Lung (tissue), 12 donors: ENCODE measurements around the gene IL16. TPM values are rescaled to one million over a fixed set of nuclear protein-coding genes. Genes with fewer than 3 reads are reported as not detected.

Source experiments
- ATAC-seq: fragments of 200-7000 bp; cut with Tn5 transposase; one replicate; pipeline ENCODE4 v1.9.1; 2020; ENCODE audit warnings: moderate number of reproducible peaks; ENCODE audit not compliant: insufficient read depth, low FRiP score
- DNase-seq, 3 donors: peaks; one replicate each; pipeline ENCODE4 v3.0.0-alpha.2; 2013 to 2017
- H3K27ac ChIP-seq, 2 donors: one replicate each; pipeline ENCODE4 v1.5.1; 2013; ENCODE audit warnings: mild to moderate bottlenecking in 2 of 2, moderate library complexity in 2 of 2, control low read depth in 1 of 2, inconsistent platforms in 1 of 2, low read depth in 1 of 2, low read length in 1 of 2
- H3K27me3 ChIP-seq, 3 donors: one replicate each; pipeline ENCODE4 v1.5.1; 2013; ENCODE audit warnings: low read length in 2 of 3; ENCODE audit not compliant: control insufficient read depth in 3 of 3, insufficient read depth in 3 of 3
- H3K36me3 ChIP-seq, 4 donors: one replicate each; pipeline ENCODE4 v1.5.1; 2013; ENCODE audit warnings: low read length in 4 of 4, mild to moderate bottlenecking in 1 of 4, moderate library complexity in 1 of 4; ENCODE audit not compliant: control insufficient read depth in 4 of 4, insufficient read depth in 4 of 4
- H3K4me1 ChIP-seq, 5 donors: one replicate each; pipeline ENCODE4 v1.5.1; 2013; ENCODE audit warnings: low read length in 5 of 5, mild to moderate bottlenecking in 2 of 5, moderate library complexity in 1 of 5; ENCODE audit not compliant: control insufficient read depth in 5 of 5, insufficient read depth in 5 of 5
- H3K4me3 ChIP-seq: one replicate; pipeline ENCODE4 v1.5.1; 2013; ENCODE audit warnings: mild to moderate bottlenecking, control low read depth, moderate library complexity
- H3K9ac ChIP-seq, 2 donors: one replicate each; pipeline ENCODE4 v1.5.1; 2013; ENCODE audit warnings: low read length in 2 of 2, control low read depth in 1 of 2; ENCODE audit not compliant: insufficient read depth in 1 of 2
- H3K9me3 ChIP-seq, 4 donors: one replicate each; pipeline ENCODE4 v1.5.1; 2013; ENCODE audit warnings: low read length in 3 of 4, mild to moderate bottlenecking in 1 of 4, moderate library complexity in 1 of 4; ENCODE audit not compliant: control insufficient read depth in 4 of 4, insufficient read depth in 3 of 4
- WGBS, 2 donors: extraction: QIAGEN DNeasy Blood & Tissue Kit; methylation state at CpG; one replicate each; pipeline ENCODE4 v1.1.7; 2013; 5-methylcytosine and 5-hydroxymethylcytosine counted together
- polyA plus RNA-seq, 2 donors: library from polyadenylated mRNA; stranded (reverse); fragments of 200-250 nt; gene quantifications; one replicate each; pipeline ENCODE4 v1.2.1, GENCODE V29; 2013
- total RNA-seq, 2 donors: library from RNA; depleted of rRNA in 1 of 2; stranded (reverse); fragments of >200 nt in 1 of 2; gene quantifications; one replicate each; pipeline ENCODE4 v1.2.1, GENCODE V29; 2014 to 2021
- TF ChIP-seq, protein P1 (sequence below): IDR thresholded peaks from 2 replicates; pipeline ENCODE4 v1.5.1; 2012; ENCODE audit warnings: mild to moderate bottlenecking; ENCODE audit errors: control extremely low read depth, extremely low read depth
- donor health status: control.
- donor health status: control.
- donor health status: Bipolar disorder and iron deficiency.
- donor health status: healthy.
- donor health status: DM: yes; HTN: yes; CAD: no.

The IL16 gene
- total and polyA plus RNA-seq, 4 donors = 18.8 to 45.4 (median 24.4) TPM

DNA sequence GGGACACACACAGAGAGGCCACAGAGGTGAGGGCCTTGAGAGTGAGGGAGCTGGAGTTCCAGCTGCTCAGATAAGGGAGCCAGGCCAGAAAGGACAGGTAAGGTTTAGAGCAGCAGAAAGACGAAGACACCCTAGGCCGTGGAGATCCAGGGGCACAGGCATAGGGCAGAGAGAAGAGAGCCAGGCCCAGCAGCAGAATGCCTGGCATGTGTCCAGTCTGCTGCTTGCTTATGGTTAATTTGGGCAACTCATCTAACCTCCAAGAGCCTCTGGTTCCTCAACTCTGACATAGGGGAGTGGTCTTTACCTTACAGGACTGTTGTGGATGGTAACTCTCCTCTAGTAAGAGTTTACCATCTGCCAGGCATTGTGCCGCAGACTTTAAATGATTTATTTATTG lies 91.4 kb downstream of the IL16 start:
- Histone ChIP-seq H3K4me3 (no peak overlapping the region), H3K27ac (no peak overlapping the region), H3K27me3 (no peaks in the 10 kb centered on the region), H3K9me3 (no peaks in the 10 kb centered on the region), H3K4me1 (peaks cover 0 to 8% (median 0%) of the 10 kb centered on the region in 5 donors), H3K36me3 (peaks cover 0 to 11% (median 1%) of the 10 kb centered on the region in 4 donors), H3K9ac (no peak overlapping the region)
- WGBS, 2 donors = 91 to 93% methylated on average over 3 of the region's 3 CpGs
- TF ChIP-seq, protein P1, sequence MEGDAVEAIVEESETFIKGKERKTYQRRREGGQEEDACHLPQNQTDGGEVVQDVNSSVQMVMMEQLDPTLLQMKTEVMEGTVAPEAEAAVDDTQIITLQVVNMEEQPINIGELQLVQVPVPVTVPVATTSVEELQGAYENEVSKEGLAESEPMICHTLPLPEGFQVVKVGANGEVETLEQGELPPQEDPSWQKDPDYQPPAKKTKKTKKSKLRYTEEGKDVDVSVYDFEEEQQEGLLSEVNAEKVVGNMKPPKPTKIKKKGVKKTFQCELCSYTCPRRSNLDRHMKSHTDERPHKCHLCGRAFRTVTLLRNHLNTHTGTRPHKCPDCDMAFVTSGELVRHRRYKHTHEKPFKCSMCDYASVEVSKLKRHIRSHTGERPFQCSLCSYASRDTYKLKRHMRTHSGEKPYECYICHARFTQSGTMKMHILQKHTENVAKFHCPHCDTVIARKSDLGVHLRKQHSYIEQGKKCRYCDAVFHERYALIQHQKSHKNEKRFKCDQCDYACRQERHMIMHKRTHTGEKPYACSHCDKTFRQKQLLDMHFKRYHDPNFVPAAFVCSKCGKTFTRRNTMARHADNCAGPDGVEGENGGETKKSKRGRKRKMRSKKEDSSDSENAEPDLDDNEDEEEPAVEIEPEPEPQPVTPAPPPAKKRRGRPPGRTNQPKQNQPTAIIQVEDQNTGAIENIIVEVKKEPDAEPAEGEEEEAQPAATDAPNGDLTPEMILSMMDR = no peak
- ATAC-seq (no peak), DNase-seq (peak in 1 of 3 donors; percentile 10)

DNA sequence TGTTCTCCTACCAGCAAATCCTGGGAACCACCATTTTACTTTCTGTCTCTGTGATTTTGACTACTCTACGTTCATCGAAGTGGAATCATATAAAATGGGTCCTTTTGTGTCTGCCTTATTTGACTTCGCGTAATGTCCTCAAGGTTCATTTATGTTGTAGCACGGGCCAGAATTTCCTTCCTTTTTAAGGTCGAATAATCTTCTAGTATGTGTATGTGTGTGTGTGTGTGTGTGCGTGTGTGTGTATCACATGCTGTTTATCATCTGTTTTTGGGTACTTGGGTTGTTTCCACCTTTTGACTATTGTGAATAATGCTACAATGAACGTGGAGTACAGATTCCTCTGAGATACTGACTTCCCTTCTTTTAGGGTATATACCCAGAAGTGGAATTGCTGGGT lies 91.9 kb downstream of the IL16 start:
- ATAC-seq (no peak), DNase-seq (peak in 1 of 3 donors; percentile 0)
- peaks cover 0 to 11% (median 1%) of the 10 kb centered on the region in 4 donors for H3K36me3 ChIP-seq
- no peaks in the 10 kb centered on the region for H3K27me3 ChIP-seq
- H3K9ac ChIP-seq = no peak overlapping the region
- no peaks in the 10 kb centered on the region for H3K9me3 ChIP-seq
- H3K4me3 ChIP-seq = no peak overlapping the region
- peaks cover 0 to 8% (median 0%) of the 10 kb centered on the region in 5 donors for H3K4me1 ChIP-seq
- no peak overlapping the region for H3K27ac ChIP-seq
- TF ChIP-seq, protein P1 = no peak
- WGBS, 2 donors = 76 to 82% methylated on average over 8 of the region's 8 CpGs

DNA sequence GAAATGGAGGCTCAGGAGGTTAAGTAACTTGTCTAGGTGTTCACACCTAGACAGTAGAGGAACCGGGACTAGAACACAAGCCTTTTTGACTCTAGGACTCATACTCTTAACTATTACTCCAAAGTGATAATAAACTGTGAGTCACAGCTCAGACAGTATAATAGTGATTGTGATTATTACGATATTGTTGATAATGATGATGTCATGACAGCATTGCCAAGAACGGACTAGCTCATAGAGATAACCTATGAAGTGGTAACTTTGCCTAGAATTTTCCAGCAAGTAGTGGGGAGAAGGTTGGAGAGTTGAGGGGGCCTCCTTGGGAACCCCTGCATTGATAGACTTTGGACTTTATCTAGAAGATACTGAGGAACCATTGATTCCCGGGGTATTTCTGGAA lies 93.2 kb downstream of the IL16 start:
- peaks cover 0 to 11% (median 1%) of the 10 kb centered on the region in 4 donors for H3K36me3 ChIP-seq
- DNase-seq (no peak), ATAC-seq (no peak)

More for the DNA sequence above, 93.2 kb downstream of the IL16 start:
- Histone ChIP-seq H3K4me1 (peaks cover 0 to 13% (median 0%) of the 10 kb centered on the region in 5 donors), H3K27me3 (no peaks in the 10 kb centered on the region), H3K4me3 (no peak overlapping the region), H3K9me3 (no peaks in the 10 kb centered on the region), H3K9ac (no peak overlapping the region), H3K27ac (no peak overlapping the region)
- WGBS, 2 donors = 92 to 93% methylated on average over 4 of the region's 4 CpGs
- TF ChIP-seq, protein P1 = no peak
